ENCODE results near the gene SLC25A42. TPM values are rescaled to one million over a fixed set of nuclear protein-coding genes. Genes with fewer than 3 reads are reported as not detected.

Gene SLC25A42
- total RNA-seq, 1 donor from 2014 or later, result 7.5 TPM

- H3K27ac Mint-ChIP-seq (ENCODE audit: unreplicated experiment), result no peak overlapping the region
- H3K4me1 Mint-ChIP-seq (ENCODE audit: unreplicated experiment), result peaks cover 5% of the 10 kb centered on the region
- peaks cover 42% of the 10 kb centered on the region for H3K36me3 Mint-ChIP-seq (ENCODE audit: low read depth, unreplicated experiment)
- H3K4me3 Mint-ChIP-seq (ENCODE audit: unreplicated experiment), result no peak overlapping the region
- H3K9me3 Mint-ChIP-seq (ENCODE audit: unreplicated experiment), result no peaks in the 10 kb centered on the region
- no peaks in the 10 kb centered on the region for H3K27me3 Mint-ChIP-seq (ENCODE audit: unreplicated experiment)
- no peak for DNase-seq (ENCODE audit: low spot score)
- TF ChIP-seq CTCF (IDR thresholded peaks at IDR 0.05; ENCODE audit: unreplicated experiment), result no peak
These were observed 37.4 kb upstream of the SLC25A42 start for GRCh38 chr19:19026299-19026971.

DNA sequence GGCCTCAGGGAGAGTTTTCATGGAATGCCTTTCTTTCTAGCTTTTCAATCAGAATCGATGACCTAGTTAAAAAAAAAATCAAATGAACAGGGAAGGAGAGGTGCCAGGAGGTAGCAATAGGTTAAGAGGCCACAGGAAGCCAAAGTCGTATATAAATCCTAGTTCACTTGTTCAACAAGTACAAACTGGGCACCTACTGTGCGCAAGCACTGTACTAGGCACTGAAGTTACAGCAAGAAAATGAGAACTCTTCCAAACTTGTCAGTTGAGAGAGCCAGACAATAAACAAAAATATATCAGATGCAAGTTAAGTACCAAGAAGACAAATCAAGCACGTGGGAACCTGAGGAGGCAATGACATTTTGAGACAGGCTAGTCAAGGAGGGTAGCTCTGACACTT, 36.6 kb upstream of the SLC25A42 start:
- H3K36me3 Mint-ChIP-seq (ENCODE audit: low read depth, unreplicated experiment), result peaks cover 40% of the 10 kb centered on the region
- TF ChIP-seq CTCF (IDR thresholded peaks at IDR 0.05; ENCODE audit: unreplicated experiment), result no peak
- no peak for DNase-seq (ENCODE audit: low spot score)
- peaks cover 6% of the 10 kb centered on the region for H3K4me1 Mint-ChIP-seq (ENCODE audit: unreplicated experiment)
- no peak overlapping the region for H3K27ac Mint-ChIP-seq (ENCODE audit: unreplicated experiment)
- H3K27me3 Mint-ChIP-seq (ENCODE audit: unreplicated experiment), result peaks cover under 1% of the 10 kb centered on the region
- H3K4me3 Mint-ChIP-seq (ENCODE audit: unreplicated experiment), result peak overlapping the region; percentile 61
- H3K9me3 Mint-ChIP-seq (ENCODE audit: unreplicated experiment), result no peaks in the 10 kb centered on the region

GRCh38 chr19:19028526-19028925, 35.3 kb upstream of the SLC25A42 start:
- peaks cover 4% of the 10 kb centered on the region for H3K4me1 Mint-ChIP-seq (ENCODE audit: unreplicated experiment)
- peaks cover 35% of the 10 kb centered on the region for H3K36me3 Mint-ChIP-seq (ENCODE audit: low read depth, unreplicated experiment)
- no peak overlapping the region for H3K27ac Mint-ChIP-seq (ENCODE audit: unreplicated experiment)

GRCh38 chr19:19031891-19032290, 31.9 kb upstream of the SLC25A42 start:
- Mint-ChIP-seq H3K27me3 (ENCODE audit: unreplicated experiment) (peaks cover 6% of the 10 kb centered on the region), H3K9me3 (ENCODE audit: unreplicated experiment) (no peaks in the 10 kb centered on the region), H3K27ac (ENCODE audit: unreplicated experiment) (peak overlapping the region; percentile 52), H3K36me3 (ENCODE audit: low read depth, unreplicated experiment) (peaks cover 27% of the 10 kb centered on the region), H3K4me1 (ENCODE audit: unreplicated experiment) (peaks cover 10% of the 10 kb centered on the region), H3K4me3 (ENCODE audit: unreplicated experiment) (peak overlapping the region; percentile 98)
- no peak for DNase-seq (ENCODE audit: low spot score)
- TF ChIP-seq CTCF (IDR thresholded peaks at IDR 0.05; ENCODE audit: unreplicated experiment), result no peak

More at GRCh38 chr19:19028526-19028925, 35.3 kb upstream of the SLC25A42 start:
- no peak for TF ChIP-seq CTCF (IDR thresholded peaks at IDR 0.05; ENCODE audit: unreplicated experiment)
- Mint-ChIP-seq H3K27me3 (ENCODE audit: unreplicated experiment) (peaks cover 5% of the 10 kb centered on the region), H3K9me3 (ENCODE audit: unreplicated experiment) (no peaks in the 10 kb centered on the region), H3K4me3 (ENCODE audit: unreplicated experiment) (no peak overlapping the region)
- no peak for DNase-seq (ENCODE audit: low spot score)

- H3K9me3 Mint-ChIP-seq (ENCODE audit: unreplicated experiment), result no peaks in the 10 kb centered on the region
- H3K27ac Mint-ChIP-seq (ENCODE audit: unreplicated experiment), result peak overlapping the region; percentile 90
- no peak for TF ChIP-seq CTCF (IDR thresholded peaks at IDR 0.05; ENCODE audit: unreplicated experiment)
- DNase-seq (ENCODE audit: low spot score), result peak; percentile 85
- peaks cover 10% of the 10 kb centered on the region for H3K4me1 Mint-ChIP-seq (ENCODE audit: unreplicated experiment)
- H3K36me3 Mint-ChIP-seq (ENCODE audit: low read depth, unreplicated experiment), result peaks cover 21% of the 10 kb centered on the region
- H3K4me3 Mint-ChIP-seq (ENCODE audit: unreplicated experiment), result peak overlapping the region; percentile 98
- peaks cover 6% of the 10 kb centered on the region for H3K27me3 Mint-ChIP-seq (ENCODE audit: unreplicated experiment)
These were observed 31.2 kb upstream of the SLC25A42 start for GRCh38 chr19:19032420-19033175.

Data from endothelial cell (in vitro differentiated cells).